Measurements from ENCODE around the gene LEFTY2.
"Not testable (repeated sequence)": the region's sequence is repeated elsewhere in the genome, so short reads cannot be mapped to it uniquely, and the experiment has no call there.

The LEFTY2 gene

DNA sequence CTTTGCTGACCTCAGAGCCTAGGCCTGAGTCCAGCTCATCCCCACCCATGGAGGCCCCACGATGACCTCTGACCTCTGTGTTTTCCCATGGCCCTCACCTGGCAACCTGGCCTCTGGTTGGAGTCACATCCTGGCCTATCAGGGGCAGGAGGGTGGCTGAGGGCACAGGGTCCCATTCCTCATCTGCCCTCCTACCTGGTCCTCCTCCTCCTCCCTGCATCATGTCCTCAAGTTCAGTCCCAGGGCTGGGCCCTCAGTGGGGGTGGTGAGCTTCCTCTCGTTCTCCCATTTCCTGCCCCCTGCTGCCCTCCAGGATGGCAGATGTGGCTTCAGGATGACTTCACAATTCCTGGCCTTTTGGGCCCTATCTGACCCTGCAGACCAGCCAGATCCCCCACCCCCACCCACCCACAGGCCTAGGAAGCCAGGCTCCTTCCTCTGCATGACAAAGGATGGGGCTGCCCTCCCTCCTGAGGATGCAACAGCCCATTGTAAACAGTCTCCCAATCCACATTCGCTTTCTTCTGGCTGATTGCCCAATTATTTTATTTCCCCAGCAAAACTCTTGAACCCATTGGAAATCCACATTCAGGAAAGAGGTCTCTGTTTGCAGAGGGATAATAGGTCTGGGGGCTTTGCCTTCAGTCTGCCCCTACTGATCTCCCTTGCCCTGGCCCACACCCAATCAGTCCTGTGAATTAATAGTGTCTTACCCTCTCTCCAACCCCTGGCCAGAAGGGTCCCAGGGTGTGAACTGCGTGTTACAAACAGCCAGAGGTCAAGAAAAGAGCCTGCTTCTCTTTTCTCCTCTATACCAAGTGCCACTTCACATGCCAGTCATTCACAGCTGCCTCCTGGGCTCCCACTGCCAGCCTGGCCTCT, 41.7 kb downstream of the LEFTY2 start:
- DNase-seq (ENCODE audit: low read depth) = no peak

DNA sequence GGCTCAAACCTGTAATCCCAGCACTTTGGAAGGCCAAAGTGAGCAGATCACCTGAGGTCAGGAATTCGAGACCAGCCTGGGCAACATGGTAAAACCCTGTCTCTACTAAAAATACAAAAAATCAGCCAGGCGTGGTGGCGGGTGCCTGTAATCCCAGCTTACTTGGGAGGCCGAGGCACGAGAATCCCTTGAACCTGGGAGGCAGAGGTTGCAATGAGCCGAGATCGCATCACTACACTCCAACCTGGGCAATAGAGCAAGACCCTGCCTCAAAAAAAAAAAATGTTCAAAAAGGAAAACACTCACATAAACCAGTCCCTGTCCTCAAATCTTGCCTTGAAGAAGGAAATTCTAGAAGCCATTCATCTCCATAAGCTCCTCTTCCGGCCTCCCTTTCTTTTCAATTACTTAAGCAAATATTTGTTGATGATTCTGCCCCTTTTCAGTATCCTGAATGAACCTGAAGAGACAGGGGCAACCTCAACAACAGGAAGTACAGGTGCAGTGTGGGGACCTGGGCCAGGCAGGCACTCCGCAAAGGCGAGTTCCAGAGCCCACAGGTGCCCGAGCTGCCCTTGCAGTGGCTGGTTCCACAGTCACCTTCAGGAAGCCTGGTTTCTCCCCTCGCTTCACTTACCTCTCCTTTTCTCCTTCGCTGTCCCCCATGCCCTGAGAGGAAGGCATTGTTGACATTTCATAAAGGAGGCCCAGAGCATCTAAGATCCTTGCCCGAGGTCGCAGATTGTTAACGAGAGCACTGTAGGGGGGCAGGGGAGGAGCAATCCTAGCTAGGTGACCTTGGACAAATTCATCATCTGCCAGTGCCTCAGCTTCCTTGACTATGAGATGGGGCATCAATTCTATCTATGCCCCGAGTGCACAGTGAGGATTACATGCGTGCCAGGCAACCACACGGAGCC, 43.2 kb downstream of the LEFTY2 start:
- no peak for DNase-seq (ENCODE audit: low read depth)

DNA sequence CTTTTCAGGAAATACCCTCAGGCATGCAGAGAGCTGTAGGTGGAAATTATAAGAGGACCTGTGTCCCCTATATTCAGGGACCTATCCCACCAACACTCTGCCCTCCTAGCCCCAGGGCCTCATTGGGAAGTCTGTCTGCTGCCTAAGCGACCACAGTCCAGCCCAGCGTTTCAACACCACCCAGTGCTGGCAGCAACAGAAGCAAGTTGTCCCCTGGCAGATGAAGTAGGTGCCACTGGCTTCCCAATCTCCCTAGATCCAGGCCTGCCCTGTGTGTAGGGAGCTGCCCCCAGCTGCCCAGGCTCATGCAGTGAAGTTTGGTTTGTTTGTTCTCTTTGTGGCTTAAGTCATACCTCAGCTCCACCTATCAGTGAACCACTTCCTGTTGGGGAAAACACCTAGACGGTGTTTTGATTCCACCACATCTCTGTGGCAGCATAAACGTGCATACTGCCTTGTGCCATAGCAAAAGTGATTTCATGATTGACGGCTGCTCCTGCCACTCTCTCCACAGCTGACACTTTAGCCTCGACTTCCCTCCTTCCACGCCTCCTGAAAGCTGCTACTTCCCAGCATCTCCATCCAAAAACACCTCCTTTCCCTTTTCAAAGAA, 44.0 kb downstream of the LEFTY2 start:
- no peak for DNase-seq (ENCODE audit: low read depth)

DNA sequence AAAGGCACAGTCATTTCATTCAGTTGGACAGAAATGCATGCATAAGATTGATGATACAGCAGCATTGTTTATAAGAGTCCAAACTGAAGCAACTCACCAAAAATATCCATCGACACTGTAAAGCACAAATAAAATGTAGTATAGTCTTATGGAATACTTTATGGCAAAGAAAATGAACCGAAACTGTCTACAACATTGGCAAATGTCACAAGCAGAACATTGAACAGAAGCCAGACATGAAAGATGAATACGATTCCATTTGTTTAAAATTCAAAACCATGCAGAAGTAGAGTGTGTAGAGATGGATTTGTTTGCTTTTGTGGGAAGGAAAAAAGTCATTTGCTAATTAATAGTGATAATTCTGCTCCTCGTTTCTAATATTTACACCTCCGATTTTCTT, 44.5 kb downstream of the LEFTY2 start:
- no peak for DNase-seq (ENCODE audit: low read depth)

DNA sequence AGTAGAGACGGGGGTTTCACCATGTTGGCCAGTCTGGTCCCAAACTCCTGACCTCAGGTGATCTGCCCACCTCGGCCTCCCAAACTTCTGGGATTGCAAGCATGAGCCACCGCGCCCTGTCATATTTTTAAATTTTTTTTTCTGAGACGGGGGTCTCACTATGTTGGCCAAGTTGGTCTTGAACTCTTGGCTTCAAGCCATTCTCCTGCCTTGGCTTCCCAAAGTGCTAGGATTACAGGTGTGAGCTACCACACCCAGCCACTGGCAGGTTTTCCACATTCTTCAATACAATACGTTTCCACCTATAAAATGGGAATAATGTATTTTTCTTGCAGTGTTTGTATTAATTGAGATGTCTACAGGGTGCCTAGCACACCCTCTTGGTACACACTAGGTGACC, 48.7 kb downstream of the LEFTY2 start:
- no peak for DNase-seq (ENCODE audit: low read depth)

DNA sequence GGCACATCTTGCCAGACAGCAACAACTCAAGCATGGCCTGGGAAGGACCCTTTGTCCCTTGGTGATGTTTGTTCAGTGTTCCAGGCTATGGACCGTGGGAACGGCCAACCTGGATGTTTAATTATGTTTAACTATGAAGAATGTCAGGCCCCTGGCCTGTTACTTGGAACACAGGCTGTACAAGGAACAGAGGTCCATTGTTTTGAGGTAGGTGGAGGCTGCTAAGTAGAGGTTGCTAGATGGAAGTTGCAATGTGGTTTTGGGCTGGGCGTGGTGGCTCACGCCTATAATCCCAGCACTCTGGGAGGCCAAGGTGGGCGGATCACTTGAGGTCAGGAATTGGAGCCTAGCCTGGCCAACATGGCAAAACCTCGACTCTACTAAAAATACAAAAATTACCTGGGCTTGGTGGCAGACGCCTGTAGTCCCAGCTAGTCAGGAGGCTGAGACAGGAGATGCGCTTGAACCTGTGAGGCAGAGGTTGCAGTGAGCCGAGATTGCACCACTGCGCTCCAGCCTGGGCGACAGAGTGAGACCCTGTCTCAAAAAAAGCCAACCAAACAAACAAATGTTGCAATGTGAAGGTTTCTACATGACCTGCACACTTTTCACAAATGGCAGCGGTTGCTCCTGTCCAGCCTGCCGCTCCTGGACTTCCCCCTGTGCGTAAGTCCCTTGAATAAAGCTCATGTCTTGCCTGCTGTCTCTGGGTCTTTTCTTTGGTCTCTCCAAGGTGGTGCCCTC, 49.6 kb downstream of the LEFTY2 start:
- no peak for DNase-seq (ENCODE audit: low read depth)

DNA sequence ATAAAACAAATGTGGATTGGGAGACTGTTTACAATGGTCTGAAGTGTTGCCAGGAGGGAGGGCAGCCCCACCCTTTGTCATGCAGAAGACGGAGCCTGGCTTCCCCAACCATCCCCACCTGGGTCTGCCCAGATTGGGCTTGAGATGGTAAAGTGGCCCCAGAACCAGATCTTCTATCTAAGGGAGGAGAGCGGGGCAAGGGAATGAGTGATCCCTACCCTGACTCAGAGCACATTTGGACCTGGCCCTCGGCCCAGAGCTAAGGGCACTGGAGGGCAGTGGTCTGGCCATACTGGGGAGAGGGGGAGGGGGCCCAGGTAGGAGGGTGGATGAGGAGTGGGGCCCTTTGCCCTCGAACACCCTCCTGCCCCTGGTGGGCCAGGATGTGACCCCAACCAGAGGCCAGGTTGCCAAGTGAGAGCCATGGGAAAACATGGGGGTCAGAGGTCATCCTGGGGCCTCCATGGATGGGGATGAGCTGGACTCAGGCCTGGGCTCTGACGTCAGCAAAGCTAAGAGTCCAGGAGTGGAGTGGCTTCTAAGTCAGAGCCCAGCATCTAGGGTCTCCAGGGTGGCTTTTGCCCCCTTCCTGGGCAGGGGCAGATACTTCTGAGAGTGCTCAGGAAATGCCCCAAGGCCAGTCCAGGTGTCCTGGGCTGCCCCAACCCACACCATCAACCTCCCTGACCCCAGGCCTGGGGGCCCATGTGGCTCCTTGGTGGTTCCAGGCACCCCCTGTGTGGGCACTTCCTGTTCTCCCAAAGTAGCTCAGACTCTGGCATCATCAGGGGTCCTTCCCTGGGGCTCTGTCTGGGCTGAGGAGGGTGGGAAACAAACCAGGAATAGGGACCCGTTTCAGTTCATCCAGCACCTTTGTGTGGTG, 50.4 kb downstream of the LEFTY2 start:
- no peak for DNase-seq (ENCODE audit: low read depth)

DNA sequence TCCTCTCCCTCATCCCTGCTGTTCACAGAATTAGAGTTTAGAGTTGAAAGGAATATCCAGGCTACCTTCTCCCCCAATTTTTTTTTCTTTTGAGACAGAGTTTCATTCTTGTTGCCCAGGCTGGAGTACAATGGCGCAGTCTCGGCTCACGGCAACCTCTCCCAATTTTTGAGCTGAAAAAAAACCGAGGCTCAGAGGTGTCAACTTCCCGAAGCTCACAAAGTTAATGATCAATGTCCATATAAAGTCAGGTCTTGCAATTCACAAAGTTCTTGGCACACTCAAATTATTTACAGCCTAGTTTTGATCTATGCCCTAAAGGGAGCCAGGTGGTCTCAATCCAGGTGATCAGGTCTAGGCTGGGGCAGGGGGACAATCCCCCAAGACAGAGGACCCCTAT, 51.3 kb downstream of the LEFTY2 start:
- no peak for DNase-seq (ENCODE audit: low read depth)

DNA sequence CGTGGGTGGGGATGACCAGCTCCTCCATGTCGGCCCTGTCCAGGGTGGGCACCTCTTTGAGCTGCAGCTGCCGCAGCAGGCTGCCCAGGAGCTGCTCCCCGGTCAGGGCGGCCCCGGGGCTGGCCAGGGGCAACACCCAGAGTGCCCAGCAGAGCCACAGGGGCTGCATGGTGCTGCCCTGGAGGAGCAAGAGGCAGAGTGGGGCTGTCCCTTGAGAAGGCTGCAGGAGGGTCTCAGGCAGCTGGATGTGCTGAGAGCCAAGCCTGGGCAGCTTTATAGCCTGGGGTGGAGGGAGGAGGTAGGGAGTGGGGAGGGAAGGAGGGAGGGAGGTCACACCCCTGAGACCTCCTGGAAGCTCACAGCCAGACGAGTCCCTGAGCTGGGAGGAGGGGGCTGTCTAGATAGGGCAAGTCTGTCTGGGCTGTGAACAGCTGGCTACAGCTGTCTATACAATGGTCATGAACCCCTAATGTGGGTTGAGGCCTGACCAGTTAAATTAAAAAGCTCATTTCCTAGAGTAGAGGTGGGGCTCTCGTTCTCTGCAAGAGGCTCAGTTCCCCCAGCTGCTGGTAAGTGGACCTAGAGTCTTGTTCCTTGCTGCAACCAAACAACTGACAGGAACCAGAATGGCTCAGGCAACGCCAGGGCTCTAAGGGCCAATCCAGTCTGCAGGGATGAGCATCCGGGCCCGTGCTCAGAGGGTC, 52.0 kb downstream of the LEFTY2 start, which contains the start of gene LEFTY1:
LEFTY1 (minus strand) TSS at position 249 of the 704 bp plus-strand sequence; CDS start at position 169, 80 bp downstream.
- DNase-seq (ENCODE audit: low read depth) = no peak

DNA sequence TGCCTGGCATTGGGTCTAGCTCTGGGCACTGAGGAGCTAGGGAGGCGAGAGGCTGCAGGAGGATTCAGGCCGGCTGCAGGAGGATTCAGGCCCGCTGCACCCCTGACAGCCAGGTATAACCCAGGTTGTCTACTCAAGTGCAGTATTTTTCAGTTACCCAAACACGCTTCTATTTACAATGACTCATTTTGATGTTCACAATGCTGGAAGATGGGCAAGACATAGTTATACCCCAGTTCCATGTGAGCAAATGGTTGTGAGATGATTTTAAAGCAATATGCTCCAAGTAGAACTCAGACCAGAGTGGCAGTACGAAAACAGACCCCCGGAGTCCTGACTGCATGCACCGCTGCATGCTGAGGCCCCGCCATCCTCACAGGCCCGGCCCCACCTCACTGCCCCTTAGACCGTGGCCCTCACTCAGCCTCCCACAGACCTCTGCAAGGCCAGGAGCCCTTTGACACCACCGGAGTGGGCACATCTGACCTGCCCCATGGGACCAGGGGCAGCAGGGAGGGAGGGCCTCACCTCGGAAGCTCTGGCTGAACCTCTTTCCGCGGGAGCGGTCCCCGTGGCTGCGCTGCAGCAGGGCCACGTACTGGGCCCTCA, 52.6 kb downstream of the LEFTY2 start:
- no peak for DNase-seq (ENCODE audit: low read depth)

DNA sequence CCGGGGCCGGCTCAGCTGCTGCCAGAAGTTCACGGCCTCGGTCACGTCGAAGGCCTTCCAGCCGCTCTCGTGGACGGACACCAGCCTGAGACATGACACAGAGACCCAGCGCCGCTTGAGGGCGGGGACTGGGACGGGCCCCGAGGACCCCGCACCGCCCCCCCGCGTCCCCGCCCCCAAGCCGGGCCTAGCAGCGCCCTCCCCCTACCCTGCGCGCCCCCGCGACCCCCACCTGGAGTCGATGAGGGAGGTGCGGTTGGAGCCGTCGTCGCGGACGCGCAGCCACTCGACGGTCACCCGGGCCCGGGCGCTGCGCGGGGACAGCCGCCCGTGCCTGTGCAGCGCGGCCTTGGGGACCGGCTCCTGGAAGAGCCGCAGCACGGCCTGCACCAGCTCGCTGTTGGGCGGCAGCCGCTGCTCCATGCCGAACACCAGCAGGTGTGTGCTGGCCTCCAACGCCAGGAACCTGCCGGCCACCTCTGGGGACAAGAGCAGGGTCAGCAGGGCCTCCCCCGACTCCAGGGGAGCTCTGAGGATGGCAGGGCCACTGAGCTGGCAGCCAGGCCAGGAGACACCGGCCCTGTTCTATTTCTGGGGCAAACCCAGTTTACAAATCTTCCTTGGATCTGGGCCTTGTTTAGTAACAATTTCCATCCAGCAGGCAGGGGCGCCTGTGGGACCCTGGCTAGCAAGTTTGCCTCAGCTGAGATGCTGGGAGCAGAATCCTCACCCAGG, 53.3 kb downstream of the LEFTY2 start:
- not testable (repeated sequence) for DNase-seq (ENCODE audit: low read depth)

DNA sequence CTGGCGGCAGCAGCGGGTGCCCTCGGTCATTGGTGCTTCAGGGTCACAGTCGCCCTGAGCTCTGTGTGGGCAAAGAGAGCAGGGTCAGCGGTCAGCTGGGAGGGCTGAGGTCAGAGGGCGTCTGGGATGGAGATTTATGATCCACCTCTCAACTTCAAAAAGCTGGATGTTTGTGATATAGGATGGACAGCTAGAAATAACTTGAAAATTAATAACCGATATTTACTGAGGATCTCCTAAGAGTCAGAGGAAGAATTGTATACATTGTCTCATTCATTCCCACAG, 54.0 kb downstream of the LEFTY2 start:
- DNase-seq (ENCODE audit: low read depth) = no peak
